ENCODE measurements around the gene CLIP2.
"Not testable (repeated sequence)": the region's sequence is repeated elsewhere in the genome, so short reads cannot be mapped to it uniquely, and the experiment has no call there.

Gene CLIP2

DNA sequence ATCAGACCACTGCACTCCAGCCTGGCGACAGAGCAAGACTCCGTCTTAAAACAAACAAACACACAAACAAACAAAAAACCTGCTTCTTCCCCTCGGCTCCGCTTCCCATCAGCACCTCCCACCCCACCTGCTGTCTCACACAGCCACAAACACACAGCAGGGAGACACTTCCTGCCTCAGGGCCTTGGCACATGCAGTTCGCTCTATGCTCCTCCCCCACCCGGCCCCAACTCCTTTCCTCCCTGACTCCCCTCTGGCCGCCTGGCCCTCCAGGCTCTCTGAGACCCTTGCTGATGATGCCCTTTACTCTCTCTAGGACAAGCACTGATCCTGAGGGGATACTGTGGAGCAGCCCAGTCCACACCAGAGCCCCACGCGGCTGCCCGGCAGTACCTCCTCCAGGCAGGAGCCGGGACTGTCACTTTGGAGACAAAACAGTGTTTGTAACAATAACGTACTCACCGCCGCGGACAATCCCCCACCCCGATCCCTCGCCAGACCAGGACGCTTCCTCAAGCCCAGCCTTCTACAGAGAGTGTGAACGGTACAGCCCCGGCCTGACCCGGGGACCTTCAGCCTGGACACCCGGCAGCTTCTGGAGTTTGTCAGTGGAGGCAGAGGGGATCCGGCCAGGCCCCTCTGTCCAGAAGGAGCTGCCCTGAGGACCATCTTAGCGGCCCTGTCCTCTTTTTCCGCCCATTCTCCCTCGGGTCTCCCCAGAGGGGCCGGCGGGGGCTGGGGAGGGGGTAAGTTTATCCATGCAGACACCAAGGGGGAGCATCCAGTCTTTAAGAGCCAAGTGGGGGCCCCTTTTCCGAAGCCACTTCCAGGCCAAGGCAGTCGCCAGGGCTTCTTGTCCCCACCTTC lies 114.5 kb downstream of the CLIP2 start:
- DNase-seq (ENCODE audit: low read depth in 2 of 2) = no peak

DNA sequence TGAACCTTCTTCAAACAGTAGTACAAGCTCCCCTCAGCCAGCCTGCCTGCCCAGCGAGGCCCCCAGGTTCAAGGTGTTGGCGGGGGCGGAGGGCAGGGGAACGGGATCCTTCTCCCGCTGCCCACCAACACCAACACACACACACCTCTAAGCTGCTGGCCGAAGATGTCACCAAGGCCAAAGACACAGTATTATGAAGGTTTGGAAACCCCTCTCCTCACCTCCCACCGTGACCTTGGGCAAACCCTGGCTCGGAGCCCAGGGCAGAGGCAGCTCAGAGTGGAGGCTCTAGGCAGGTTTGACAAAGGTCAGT lies 115.1 kb downstream of the CLIP2 start:
- no peak for DNase-seq (ENCODE audit: low read depth in 2 of 2)

DNA sequence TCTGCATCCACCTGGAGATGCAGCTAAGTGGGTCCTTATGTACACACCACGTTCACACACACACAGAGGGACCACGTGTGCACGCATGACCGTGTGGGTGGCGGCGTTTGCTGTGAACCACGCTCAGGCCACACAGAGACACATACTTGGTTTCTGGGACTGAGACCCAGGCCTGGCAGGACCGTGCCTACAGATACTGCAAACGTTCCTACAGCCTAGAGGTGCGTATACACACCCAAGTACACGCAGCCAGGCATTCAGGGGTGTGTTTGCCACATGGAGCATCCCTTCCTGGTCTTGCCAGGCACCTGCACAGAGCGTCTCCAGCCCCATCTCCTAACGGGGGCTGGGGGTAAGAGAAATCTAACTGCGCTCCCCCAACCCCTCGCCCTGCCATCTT lies 115.5 kb downstream of the CLIP2 start:
- no peak for DNase-seq (ENCODE audit: low read depth in 2 of 2)

DNA sequence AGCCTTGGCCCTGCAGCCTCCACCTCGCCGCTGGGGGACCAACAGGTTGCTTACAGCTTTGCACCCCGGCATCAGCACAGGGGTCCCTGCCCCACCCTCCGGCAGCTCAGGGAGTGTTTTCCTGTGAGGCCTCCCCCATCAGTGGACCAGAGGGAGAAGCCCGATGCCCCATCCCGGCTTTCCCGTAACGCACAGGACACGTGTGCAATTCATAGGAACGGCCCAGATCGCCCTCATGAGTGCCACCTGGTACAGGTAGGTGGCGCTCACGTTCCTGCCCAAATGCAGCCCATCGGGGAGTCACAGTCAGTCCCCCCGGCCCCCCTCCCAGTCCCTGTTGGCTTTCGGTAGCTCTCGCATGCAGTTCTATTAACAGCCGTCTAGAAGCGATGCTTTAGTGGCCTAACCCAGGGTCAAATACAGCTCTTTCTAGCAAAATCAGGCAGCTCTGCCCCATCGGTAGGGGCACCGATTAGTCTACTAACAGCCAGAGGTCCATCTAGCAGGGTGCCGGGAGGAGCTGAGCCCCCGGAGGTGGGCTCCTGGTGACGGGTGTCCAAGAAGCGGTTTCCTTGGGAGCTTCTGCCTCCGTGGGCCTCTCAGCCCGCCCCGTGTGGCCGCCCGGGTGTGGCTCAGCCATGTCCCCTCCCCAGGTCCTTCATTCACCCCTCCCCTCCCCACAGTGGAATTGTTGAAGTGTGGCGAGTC lies 116.1 kb downstream of the CLIP2 start:
- DNase-seq (ENCODE audit: low read depth in 2 of 2) = no peak

DNA sequence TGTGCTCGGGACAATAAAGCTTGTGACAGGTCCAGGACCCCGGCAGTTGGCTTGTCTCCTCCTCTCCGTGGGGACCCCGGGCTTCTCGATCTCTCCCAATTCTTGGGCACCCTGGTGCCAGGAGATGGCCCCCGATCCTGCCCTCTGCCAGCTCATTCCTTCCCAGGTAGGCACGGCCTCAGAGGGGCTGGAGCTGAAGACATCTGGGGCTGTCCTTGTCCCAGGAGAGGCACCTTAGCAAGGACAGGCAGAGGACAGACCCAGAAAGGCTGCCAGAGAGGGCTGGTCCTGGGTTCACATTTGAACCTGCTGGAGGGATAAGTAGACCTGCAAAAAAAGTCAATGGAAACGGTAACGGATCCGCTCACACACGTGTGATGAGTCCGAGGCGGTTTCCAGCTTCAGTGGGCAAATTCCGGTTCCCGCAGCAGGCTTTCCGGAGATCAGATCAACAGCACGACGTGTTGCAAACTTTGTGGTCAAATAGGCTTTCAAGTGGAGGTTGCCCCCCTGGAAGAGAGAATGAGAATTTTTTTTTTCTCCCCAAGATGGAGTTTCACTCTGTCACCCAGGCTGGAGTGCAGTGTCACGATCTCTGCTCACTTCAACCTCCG lies 116.8 kb downstream of the CLIP2 start:
- no peak for DNase-seq (ENCODE audit: low read depth in 2 of 2)

DNA sequence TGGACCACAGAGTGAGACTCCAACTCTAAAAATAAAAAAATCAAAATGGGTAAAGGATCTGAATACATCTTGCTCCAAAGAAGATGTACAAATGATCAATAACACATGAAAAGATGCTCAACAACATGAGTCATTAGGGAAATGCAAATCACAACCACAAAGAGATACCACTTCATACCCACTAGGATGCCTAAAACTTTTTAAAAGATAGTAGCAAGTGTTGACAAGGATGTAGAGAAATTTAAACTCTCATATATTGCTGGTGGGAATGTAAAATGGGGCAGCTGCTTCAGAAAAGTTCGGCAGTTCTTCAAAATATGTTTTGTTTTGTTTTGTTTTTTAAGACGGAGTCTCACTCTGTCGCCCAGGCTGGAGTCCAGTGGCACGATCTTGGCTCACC lies 118.8 kb downstream of the CLIP2 start:
- DNase-seq (ENCODE audit: low read depth in 2 of 2) = no peak

DNA sequence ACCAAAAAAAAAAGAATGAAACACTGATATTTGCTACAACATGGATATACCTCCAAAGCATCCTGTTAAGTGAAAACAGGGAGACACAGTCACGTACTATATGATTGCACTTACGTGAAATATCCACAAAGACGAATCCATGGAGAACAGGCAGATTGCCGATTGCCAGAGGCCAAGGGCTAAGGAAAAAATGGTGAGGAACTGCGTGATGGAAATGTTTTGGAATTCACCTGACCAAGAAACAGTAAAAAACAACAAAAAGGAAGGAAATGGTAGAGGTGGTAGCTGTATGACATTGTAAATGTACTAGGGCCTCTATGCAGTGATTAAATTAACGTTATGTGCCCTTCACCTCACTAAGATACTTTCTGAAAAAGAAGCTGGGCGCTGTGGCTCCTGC lies 120.4 kb downstream of the CLIP2 start:
- DNase-seq (ENCODE audit: low read depth in 2 of 2) = no peak

DNA sequence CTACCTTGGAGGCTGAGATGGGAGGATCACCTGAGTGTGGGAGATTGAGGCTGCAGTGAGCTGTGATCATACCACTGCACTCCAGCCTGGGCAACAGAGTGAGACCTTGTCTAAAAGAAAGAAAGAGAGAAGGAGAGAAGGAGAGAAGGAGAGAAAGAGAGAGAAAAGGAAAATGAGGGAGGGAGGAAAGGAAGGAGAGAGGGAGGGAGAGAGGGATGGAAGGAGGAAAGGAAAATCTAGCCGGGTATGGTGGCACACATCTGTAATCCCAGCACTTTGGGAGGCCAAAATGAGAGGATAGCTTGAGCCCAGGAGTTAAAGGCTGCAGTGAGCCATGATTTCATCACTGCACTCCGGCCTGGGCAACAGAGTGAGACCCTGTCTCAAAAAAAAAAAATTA lies 121.6 kb downstream of the CLIP2 start:
- DNase-seq (ENCODE audit: low read depth in 2 of 2) = no peak

DNA sequence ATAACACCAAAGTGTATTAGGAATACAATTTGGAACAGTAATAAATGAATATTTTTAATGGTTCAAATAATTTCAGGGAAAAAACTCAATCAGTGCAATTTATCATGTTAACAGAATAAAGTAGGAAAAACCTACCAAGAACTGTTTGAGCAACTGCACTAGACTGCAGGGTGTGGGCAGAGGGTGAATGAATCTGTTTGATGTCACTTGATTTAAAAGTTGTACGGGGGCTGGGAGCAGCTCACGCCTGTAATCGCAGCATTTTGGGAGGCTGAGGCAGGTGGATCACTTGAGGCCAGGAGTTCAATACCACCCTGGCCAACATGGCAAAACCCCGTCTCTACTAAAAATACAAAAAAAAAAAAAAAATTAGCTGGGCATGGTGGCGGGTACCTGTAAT lies 122.4 kb downstream of the CLIP2 start:
- not testable (repeated sequence) for DNase-seq (ENCODE audit: low read depth in 2 of 2)

DNA sequence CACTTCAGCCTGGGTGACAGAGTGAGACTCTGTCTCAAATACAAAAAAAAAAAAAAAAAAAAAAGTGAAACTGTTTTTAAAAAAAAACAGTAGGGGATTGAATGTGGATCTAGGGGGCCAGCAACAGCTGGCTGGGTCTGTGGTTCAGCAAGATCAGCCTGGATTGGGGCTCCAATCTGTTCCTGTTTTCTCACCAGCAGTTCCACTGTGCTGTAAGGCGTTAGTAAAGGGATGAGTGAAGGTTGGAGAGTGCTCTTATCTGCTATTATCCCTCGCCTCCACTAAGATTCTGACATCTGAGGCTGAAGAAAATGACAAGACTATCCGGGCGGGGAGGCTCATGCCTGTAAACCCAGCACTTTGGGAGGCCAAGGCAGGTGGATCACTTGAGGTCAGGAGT lies 122.8 kb downstream of the CLIP2 start:
- DNase-seq (ENCODE audit: low read depth in 2 of 2) = no peak

DNA sequence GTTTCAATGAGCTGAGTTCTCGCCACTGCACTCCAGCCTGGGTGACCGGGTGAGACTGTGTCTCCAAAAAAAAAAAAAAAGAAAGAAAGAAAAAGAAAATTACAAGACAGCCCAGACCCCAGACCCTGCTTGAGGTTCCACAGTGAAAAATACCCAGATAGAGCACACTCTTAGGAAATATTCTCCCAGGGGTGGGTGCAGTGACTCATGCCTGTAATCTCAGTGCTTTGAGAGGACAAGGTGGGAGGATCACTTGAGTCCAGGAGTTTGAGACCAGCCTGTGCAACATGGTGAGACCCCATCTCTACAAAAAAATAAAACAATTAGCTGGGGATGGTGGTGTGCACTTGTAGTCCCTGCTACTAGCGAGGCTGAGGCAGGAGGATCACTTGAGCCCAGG lies 123.4 kb downstream of the CLIP2 start:
- no peak for DNase-seq (ENCODE audit: low read depth in 2 of 2)

DNA sequence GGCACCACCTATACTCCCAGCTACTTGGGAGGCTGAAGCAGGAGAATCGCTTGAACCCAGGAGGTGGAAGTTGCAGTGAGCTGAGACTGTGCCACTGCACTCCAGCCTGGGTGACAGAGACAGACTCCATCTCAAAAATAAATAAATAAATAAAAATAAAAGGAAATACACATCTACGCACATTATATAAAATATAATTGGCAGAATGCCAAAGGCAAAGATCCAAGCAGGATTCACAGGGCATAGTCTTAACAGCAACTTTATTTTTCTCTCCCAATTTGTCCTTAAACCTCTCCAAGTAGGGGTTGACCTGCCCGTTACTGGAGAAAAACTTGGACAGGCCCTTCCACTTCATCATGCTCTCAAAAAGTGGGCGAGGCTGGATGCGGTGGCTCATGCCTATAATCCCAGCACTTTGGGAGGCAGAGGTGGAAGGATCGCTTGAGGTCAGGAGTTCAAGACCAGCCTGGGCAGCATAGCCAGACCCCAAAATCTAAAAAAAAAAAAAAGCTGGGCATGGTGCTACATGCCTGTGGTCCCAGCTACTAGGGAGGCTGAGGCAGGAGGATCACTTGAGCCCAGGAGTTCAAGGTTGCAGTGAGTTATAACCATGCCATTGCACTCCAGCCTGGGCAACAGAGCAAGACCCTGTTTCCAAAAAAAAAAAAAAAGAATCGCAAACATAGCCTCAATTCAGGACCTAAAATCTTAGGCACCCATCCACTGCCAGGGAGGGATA lies 125.6 kb downstream of the CLIP2 start:
- DNase-seq (ENCODE audit: low read depth in 2 of 2) = not testable (repeated sequence)

DNA sequence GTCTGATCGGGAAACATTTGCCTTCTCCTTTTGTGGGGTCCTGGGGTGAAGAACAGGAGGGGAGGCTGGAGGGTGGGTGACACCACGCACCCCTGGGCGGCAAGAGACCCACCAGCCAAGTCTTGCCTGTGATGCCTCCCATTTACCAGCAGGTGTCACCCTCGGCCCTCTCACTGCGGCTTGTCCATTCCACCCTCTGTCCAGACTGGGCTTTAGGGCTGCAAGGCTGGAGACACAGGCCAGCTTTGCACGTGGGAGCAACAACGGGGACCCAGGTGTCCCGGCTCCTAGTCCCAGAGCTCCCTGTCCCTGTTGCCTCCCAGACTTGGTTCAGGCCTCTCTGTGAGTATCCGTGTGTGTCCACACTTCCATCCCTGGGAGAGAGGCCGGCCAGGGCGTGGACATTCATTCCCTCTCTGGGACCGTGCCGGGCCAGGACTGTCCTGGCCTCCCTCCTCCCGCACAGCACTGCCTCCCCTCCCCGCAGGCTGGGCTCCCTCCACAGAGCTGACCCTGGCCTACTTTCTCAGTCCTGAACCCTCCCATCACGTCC lies 128.3 kb downstream of the CLIP2 start:
- DNase-seq (ENCODE audit: low read depth in 2 of 2) = peak; percentile 5 to 20

DNA sequence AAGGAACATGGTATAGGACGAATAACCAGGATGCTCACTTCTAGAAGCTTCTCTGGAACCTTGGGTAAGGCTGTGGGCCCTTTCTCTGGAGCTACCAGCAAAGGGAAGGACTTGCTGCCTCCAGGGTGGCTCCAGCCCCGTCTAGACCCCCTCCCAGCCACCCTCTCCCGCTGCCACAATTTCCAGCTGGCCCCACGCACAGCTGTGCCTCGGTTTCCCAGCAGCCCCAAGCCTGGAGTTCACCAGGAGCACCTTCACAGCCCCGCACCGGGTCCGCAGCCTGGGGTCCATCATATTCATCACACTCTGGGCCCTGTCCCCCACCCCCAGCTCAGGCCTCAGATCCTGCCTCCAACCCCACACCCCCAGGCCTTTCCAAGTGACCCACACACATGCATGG lies 128.9 kb downstream of the CLIP2 start:
- no peak for DNase-seq (ENCODE audit: low read depth in 2 of 2)

DNA sequence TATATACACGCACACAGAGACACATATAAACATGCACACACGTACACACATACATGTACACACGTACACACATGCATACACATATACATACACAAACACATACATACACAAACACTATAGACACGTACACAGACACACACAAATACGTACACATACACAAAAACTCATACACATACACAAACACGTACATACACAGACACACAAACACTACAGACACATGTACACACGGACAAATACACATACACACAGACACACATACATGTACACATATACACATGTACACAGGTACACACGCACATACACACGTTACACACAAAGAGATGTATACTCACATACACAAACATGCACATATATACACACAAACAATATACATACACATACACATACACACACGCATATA lies 129.3 kb downstream of the CLIP2 start:
- no peak for DNase-seq (ENCODE audit: low read depth in 2 of 2)

DNA sequence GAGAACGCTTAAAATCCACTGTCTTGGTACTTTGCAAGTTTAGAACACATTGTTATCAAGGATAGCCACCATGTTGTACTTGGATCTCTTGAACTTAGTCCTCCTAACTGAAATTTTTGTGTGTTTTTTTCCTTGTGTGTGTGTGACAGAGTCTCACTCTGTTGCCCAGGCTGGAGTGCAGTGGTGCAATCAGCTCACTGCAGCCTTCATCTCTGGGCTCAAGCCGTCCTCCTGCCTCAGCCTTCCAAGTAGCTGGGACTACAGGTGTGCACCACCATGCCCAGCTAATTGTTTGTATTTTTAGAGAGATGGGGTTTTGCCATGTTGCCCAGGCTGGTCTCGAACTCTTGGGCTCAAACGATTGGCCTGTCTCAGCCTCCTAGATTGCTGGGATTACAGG lies 130.0 kb downstream of the CLIP2 start:
- DNase-seq (ENCODE audit: low read depth in 2 of 2) = not testable (repeated sequence)

DNA sequence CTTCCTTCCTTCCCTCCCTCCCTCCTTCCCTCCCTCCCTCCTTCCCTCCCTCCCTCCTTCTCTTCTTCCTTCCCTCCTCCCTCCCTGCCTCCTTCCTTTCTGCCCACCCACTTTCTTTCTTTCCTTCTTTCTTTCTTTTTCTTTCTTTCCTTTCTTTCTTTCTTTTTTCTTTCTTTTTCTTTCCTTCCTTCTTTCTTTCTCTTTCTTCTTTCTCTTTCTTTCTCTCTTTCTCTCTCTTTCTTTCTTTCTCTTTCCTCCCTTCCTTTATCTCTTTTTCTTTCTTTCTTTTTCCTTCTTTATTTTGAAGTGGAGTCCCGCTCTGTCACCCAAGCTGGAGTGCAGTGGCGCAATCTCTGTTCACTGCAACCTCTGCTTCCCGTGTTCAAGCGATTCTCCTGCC lies 130.8 kb downstream of the CLIP2 start:
- DNase-seq (ENCODE audit: low read depth in 2 of 2) = no peak

DNA sequence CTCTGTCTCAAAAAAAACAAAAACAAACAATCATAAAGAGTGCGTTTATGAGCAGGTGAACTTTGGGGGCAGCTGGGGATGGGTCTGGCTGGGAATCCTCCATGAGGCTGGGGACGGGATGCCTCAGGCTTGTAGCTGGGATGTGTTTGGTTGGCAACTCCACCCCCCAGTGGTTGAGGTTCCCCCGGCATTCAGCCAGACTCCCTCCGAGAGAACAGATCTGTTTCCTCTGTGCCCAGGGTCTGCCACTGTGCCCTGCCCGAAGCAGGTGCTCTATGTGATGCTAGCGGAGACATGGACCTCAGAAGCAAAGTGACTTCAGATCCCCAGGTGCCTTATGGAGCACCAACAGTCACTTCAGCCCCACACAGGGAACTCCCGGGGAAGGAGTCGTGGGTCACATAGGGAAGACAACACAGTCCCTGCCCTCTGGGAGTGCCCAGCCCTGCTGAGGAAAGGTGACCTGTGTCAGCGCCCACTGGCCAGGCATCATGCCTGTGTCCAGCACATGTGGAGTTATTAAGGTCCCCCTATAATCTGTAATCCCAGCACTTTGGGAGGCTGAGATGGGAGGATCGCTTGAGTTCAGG lies 135.2 kb downstream of the CLIP2 start:
- DNase-seq (ENCODE audit: low read depth in 2 of 2) = no peak

DNA sequence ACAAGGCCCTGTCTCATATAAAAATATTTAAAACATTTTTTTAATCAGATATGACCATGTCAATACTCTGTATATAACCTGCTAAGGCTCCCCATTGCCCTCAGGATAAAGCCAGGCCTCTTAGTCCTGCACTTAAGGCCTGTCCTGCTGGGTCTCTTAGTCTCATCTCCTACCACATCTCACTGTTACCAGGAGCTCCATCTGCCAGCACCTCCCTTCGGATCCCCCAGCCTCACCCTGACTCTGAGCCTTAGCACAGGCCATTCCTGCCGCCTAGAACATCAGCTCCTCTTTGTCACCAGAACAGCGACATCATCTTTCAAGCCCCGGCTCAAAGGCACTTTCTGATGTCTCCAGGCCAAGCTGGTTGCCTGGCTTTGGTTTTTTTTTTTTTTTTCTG lies 138.8 kb downstream of the CLIP2 start:
- DNase-seq (ENCODE audit: low read depth in 2 of 2) = no peak

DNA sequence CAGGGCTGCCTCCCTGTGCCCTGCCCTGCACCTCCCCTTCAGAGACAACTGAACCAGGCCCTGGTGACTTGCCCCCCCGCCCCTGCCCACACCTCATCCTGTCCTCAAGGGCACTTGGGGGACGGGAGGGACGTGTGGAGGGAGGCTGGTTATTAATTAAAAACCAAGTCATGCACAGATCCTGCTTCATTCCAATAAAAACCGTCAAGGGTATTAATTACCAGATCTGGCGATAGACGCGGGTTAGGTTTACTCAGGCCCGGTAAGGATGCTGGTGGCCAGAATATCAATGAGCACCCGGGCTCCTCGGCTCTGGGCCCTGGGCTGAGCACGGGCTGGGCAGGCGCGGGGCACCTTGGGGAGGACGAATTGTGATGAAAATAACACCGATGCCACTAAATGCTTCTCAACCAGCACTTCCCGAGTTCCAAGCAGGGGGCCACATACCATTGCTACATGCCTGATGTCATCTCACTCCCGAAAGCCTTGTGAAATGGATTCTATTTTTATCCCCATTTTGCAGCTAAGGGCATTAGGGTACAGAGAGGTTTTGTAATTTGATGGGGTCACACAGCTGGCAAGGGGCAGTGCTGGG lies 140.0 kb downstream of the CLIP2 start:
- DNase-seq (ENCODE audit: low read depth in 2 of 2) = no peak

DNA sequence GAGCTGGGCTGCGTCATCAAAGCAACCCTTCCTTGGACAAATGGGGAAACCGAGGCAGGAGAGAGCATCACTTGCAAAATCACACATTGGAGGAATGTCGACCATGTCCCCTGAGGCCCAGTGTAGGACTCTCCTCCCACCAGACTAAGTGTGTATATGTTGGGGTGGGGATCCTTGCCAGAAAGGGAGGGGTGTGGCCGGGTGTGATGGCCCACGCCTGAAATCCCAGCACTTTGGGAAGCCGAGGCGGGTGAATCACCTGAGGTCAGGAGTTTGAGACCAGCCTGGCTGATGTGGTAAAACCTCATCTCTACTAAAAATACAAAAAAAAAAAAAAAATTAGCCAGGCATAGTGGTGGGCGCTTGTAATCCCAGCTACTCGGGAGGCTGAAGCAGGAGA lies 141.2 kb downstream of the CLIP2 start:
- DNase-seq (ENCODE audit: low read depth in 2 of 2) = not testable (repeated sequence)

Measured in stimulated activated CD8-positive, alpha-beta memory T cell treated with anti-CD3 and anti-CD28 coated beads, Interleukin-15, amount 100 ng/mL, for 4 hours (primary cell).